Activated gamma-delta T cell treated with Interleukin-2 at 50 U/mL for 16 hours (primary cell): ENCODE data around the gene EXOC2.
"Not testable (repeated sequence)": the region's sequence is repeated elsewhere in the genome, so short reads cannot be mapped to it uniquely, and the experiment has no call there.

ENCODE experiments used
- DNase-seq: peaks from one replicate; pipeline ENCODE4 v3.0.0-alpha.2; 2020

Gene EXOC2

DNA sequence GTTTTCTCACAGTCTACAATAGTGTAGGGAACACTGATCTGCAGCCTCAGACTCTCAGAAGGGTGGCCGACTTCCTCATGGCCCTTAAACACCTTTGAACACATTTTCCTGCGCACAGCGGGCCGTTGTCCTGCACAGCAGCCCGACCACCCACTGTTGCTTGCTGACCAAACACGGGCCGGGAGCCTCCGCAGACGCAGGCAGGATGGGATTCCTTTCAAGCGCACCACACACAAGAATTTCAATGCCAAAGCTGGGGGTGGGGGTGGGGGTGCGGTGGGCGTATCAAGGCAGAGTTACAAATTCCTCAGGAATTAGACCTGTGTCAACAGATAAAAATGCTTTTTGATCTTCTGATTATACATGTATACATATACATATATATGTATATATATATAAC lies 110.6 kb downstream of the EXOC2 start:
- no peak for DNase-seq

DNA sequence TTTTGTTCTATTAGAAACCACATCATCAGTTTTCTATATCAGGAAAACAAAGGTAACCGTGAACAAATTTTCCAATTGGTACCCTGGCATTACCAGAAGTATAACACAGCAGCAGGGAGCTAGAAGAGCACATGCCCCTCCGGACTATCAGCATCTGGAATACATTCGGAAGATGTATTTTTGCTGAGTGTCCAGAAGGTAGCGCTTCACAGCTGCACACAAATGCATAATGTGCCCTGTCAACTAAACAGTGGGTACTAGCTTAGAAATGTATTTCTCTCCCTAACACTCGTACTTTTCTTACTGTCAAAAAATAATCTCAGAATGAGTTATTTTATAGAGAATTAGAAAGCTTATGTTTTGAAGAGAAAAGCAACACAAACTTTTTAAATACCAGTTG lies 113.6 kb downstream of the EXOC2 start:
- no peak for DNase-seq

DNA sequence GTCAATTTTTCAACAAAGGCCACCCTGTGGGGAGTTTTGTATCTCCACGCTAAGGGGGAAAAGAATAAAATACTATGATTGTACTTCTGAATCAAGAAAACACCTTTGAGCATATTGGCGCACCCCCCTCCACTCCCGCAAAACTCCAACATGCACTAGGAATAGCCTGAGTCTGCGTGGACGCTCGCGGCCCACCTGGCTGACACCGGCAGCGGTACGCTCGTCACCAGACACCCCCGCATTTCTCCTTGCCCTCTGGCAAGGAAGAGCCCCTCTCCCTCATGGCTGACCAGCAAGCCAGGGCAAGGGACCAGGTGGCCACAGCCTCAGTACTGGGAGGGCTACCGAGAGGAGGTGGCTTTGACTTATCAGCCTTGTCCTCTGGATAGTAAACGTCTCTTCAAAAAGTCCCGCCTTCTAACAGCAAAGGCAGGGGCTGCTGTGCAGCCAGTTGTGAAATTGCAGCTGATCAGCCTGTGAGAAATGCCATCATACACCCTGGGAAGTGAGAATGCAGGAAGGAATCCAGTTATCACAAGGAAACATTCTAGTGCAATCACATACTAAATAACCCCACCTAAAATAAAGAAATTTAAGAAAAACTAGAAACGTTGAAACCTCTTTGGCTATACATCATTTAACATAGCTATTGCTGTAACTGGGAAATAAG lies 120.2 kb downstream of the EXOC2 start:
- DNase-seq = no peak

DNA sequence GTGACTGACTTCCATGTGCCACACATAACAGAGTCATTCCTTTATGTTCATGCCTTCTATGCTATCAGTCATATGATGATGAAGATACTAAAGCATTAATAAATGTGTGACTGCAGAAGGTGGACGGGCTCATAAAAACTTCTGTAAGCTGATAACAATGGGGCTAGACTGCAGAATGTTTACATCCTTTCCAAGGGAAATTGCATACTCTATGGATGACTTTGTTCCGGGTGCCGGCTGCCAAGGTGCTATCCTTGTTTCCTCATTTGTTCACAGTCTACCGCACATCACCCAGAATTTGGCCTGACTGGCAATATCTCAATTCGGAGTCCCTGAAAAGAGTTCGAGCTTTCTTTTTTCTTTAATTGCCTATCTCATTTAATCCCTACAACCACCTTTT lies 121.0 kb downstream of the EXOC2 start:
- DNase-seq = no peak

DNA sequence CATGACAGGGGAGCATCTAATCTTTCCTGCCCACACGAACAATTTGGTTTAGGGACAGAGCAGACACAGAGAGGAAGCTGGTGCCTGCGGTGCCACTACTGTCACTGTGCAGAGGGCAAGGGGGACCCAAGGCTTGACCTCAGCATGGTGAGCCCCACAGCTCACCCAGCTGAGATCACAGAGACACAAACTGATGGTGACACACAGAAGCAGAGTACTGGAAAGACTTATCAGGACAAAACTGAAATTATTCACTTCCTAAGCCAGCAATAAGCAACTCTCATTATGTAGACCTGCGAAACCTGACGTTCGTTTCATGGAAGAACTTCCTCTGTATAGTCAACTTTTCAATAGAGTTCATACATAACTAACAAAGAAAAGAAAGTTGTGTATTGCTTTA lies 122.1 kb downstream of the EXOC2 start:
- no peak for DNase-seq

DNA sequence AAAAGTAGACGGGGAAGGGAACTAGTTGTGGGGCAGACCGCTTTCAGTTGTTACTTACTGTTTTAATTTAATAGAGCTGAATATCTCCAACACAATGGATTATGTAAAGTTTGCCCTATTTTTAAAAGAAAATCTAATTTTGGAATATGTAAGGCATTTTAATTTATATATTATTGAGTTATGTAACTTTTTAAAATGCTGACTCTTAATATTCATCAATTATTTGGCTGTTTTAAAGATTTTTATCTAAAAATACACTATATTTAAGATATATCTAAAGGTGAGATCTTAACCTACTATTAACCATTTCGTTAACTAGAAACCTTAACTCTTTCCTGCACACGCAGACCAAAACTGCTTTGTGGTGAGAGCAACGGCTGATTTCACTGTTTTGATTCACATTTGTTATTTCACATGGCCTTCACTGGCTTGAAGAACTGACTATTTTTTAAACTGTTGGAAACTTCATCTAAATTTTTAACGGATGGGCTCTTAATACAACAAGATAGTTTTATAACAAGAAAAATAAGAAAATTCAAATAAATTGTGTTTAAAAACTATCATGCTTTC lies 123.9 kb downstream of the EXOC2 start:
- DNase-seq = no peak

DNA sequence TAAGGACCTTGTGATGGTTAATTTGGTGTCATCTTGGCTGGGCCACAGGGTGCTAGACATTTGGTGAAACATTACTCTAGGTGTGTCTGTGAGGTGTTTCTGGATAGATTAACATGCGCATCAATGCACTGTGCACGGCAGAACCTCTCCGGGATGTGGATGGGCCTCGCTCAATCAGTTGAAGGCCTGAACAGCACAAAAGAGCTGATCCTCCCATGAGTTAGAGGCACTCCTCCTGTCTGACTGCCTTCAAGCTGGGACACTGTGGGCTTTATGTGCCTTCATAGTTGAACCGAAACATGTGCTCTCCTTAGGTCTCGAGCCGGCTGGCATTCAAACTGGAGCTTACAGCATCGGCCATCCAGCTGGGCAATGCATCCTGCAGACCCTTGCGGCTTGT lies 124.9 kb downstream of the EXOC2 start:
- no peak for DNase-seq

DNA sequence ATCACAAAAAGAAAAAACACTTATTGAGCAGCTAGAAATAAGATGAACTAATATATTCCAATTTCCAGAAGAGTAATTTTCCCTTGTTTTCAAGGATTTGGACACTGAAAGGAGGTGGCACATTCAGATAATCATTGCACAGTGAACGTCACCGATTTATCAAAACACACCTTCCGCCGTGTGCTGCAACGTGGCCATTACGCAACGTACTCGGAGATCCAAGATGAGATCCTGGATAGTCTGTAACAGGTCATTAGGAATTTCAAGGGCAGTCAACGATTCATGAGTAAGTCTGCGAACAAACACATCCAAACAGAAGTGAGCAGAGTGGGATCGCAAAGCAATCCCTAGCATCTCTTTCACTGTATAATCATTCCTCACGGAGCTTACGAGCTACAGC lies 129.1 kb downstream of the EXOC2 start:
- DNase-seq = no peak

DNA sequence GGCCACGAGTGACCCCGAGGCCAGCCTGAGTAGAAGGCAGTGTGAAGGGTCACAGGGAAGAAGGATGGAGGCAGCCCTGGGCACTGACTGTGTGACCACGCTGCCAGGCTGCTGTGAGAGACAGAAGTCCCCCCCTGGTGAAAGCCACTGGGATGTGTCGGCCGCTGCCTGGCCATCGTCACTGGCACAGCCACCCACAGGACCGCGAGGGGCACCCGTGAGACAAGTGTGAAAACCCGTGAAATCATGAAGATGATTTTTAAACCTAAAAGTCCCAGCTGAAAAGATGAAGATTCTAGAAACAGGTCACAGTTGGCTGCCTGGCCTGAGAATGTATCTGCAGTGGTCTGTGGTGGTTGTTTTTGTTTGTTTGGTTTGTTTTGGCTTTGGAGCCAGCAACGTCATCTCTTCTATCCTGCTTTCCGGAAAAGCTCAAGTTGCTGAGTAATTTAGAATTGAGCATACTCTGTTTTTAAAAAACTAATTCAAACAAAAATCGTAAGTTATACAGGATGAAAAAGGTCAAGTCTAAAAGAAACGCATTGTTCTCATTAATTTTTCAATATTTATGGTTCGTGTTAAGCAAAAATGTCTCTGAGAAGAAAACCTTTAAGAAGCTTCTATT lies 130.8 kb downstream of the EXOC2 start:
- no peak for DNase-seq

DNA sequence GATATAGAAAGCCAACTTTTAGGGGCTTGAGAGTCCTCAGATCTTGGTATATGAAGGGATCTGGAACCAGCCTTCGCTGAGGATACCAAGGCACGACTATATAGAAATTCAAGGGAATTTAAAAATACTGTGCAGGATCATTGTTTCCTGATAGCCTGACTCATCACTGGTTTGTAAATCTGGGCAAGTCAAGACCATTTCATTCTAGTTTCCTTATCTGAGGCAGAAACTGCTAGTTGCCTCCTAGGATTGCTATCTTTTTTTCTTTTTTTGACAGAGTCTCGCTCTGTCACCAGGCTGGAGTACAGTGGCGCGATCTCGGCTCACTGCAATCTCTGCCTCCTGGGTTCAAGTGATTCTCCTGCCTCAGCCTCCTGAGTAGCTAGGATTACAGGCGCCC lies 131.6 kb downstream of the EXOC2 start:
- DNase-seq = not testable (repeated sequence)

DNA sequence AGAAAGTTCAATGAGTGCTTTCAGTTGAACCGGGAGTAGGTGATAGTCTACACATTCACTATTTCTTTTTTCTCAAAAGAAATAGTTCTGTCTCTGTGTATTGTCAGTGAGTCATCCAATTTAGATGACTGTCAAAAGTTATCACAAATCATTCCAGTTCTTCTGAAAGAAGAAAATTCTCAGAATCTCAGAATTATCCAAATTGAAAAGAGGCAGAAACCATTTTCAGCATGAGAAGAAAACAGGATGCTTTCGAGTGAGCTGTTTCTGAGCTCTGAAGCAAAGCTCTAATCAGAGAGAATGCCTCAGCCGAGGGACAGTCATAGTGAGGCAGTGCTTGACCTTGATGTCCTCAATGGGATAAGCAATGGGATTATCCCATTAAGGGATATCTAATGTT lies 134.0 kb downstream of the EXOC2 start:
- no peak for DNase-seq

DNA sequence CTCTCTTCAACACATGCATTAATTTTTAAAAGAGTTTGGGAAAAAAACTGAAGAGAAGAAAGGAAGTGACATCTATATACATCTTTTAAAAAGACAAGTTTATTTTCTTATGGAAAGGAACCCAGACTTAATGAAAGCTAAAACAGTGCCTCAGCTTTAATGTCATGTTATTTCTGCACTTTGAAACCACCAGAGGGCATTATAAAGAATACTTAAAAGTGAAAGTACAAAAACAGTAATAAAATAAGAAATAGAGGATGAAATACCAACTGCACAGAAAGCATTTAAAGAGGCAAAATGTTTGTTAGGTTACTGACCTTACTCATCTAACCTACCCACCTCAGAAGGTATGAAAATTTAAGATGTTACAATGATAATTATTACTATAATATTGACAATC lies 134.8 kb downstream of the EXOC2 start:
- DNase-seq = no peak

DNA sequence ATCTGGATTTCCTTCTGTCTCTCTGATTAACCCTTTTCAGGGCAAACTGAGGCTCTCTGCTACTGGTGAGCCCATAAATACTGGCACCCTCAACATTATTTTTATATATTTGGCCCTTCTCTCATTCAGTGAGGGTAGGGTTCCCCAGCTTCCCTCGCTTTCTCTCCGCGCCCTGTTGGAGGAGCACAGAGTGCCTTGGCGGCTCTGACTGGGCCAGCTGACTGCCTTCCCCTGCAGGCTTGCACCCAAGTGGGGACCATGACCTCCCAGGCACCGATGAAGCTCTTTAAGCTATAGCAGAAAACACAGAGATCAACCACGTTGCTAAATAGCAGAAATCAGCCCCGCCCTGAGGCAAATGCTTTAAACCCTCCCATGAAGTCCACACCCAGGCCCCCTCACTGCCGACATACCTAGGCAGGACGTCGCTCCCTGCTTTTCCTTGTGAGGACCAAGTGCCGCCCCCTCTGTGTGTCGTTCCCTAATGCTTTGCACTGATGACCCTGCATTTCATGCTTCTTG lies 141.0 kb downstream of the EXOC2 start:
- DNase-seq = no peak

DNA sequence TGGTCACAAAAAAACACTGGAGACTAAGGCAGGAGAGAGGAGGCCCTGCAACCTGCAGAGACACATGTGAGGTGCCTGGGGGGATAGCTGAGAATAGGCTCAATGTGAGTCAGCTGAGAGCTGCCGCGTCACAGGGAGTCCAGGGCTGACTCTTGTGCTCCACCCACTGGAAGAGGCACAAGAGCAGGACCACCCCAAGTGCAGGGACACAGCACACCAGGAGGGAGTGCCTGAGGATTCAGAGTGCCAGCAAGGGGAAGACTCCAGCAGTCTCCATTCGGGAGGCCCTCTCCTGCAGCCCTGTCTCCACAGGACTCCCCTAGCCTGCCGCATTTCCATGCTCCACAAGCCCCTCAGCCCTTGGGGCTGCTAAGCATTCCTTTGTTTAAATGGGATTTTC lies 141.5 kb downstream of the EXOC2 start:
- DNase-seq = no peak

DNA sequence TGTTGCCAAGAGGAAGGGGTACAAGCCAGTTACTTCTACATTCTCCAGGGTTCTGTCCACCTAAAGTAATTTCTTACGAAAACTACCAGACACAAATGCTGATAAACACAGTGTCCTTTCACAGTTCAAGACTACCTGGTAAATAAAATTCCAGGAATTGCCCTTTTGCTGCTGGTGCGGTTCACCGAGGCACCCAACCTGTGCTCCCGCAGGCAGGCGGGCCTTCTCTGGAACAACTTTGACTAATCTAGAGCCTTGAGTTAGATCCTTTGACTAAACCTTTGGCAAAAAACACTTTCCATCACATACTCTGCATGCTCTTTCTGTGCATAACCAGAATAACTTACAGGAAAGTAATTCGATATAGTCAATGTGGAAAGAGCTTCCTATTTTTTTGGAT lies 143.0 kb downstream of the EXOC2 start:
- no peak for DNase-seq

DNA sequence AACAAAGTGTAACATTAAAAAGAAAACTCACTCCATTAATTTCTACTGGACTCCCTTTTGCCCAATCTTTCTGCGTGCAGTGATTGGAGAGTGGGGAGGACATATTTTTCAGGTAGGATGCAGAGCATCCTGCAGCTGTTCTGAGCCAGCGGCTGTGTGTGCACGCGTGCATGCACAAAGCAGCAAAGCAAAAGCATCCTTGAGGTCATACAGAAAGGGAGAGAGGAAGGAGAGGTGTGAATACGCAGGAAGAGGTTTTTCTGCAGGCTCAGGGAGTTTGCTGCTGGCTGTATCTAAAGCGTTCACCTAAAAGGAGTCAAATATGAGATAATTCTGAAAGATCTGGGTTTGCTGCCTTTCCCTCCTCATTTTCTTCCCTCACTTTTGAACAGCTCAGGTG lies 144.4 kb downstream of the EXOC2 start:
- no peak for DNase-seq

DNA sequence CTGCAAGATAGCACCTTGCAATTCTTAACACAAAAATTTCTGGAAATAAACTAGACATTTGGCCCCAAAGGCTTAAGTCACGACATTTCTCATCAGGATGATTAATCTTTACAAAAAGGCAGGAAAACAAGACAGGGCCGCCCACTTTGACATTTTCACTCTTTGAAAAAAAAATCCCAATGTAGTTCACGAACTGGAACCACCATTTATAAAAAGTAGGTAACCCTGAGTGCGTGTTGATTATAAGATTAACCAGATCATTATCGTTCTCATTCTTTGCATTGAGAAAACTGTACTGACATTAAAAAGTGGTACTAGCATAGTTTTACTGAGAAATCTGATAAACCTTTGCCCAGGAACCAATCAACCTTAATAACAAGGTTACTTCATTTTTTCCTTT lies 144.8 kb downstream of the EXOC2 start:
- no peak for DNase-seq

DNA sequence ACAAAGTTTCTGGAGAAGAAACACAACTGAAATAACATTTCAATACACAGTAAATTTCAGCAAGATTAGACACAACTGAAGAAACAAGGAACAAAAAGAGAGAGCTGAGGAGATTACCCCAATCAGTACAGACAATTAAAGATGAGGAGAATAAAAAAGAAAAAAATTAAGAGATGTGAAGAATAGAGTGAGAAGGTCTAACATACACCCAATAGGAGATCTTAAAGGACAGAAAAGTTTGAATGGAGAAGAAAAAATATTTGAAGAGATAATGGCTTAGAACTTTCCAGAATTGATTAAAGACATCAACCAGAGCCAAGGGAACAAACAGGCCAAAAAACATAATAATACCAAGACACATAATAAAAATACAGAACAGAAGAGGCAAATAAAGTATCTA lies 152.4 kb downstream of the EXOC2 start:
- DNase-seq = no peak

DNA sequence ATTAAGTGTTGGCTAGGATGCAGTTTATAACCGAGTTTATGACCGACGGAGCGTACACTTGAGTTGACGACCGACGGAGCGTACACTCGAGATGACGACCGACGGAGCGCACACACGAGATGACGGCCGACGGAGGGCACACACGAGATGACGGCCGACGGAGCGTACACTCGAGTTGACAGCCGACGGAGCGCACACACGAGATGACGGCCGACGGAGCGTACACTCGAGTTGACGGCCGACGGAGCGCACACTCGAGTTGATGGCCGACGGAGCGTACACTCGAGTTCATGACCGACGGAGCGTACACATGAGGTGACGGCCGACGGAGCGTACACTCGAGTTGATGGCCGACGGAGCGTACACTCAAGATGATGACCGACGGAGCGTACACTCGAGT lies 155.8 kb downstream of the EXOC2 start:
- no peak for DNase-seq

DNA sequence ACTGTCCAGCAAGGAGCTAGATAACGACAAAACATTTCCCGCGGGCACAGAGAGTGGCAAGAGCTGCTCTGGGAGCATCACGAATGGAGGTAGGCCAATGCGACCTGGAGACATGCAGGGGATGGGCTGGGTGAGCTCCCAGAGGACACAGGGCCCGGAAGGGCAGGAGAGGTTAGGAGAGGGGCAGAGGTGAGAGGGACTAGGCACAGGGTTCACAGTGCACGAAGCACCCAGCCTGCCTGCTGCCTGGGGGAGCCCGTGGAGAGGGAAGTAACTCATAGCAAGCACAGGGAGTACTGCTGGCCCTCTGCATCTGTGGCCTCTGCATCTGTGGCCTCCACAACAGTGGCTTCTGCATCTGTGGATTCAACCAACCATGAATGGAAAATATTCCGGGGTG lies 162.5 kb downstream of the EXOC2 start:
- no peak for DNase-seq

DNA sequence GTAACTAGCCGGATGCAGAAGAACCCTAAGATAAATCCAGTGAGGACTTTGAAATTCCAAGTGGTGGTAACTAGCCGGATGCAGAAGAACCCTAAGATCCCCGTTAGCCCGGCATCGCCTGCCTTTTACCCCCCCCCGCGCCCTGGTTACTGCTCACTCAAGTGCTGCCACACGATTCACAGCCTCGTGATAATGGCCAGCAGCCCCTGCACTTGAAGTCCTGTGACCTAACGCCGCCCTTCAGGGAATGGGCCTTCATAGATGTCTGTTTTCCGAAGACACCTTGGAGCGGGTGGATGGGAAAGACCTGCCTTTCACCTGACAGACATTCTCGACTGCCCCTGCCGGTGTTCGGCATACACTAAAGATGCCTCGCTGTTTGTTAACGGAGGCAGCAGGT lies 163.9 kb downstream of the EXOC2 start:
- DNase-seq = no peak

DNA sequence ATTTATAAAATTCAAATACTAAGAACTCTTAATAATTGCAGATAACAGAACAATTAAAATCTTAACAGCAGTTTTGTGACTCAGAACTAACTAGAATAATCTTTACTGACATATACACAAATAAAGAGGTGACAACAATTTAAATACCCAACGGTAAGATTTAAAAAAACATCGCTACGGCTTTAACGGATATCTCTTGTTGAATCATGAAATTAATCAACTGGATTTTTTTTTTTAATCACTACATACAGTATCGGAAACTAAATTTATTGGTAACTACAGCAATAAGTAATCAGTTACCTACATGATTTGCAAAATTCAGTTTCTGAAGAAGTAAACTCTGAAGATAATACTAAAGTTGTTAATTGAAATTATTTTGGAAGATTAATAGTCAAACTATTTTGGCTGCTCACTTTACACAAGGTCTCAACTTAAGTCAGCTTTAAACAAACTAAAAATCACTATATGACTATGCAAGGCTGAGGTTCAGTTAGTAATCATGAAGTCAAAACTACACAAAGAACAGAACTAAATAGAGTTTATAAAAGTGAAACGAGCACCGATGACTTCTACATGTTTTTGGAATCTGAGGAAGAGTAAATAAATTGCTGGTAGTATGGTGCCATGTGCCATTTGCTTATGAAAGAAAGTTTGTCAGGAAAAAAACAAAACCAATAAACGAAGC lies 164.8 kb downstream of the EXOC2 start:
- DNase-seq = no peak

DNA sequence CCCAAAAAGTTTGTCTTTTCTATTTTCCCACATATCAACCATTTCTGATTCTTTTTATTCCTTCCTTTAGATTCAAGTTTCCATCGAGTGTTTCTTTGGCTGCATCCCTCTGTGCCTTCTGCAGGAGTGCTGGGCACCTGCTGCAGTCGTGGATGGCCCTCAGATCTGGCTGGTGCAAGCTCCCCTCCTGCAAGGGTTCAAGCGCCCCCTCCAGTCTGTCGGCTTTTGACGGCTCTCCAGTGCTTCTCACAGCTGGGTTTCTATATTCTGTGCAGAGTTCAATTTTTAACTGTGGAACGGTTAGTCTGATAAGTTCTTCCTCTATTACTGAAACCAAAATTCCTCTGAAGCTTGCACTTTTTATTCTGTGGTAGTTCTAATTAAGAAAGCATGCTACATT lies 168.1 kb downstream of the EXOC2 start:
- DNase-seq = no peak

DNA sequence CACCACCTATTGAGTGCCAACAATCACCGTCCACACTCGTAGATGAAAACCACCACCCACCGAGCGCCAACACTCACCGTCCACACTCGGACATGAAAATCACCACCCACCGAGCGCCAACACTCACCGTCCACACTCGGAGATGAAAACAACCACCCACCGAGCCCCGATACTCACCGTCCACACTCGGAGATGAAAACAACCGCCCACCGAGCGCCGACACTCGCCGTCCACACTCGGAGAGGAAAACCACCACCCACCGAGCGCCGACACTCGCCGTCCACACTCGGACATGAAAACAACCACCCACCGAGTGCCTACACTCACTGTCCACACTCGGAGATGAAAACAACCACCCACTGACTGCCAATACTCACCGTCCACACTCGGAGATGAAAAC lies 172.1 kb downstream of the EXOC2 start:
- no peak for DNase-seq
